ENCODE data around the gene DNMT3B.

Gene DNMT3B

DNA sequence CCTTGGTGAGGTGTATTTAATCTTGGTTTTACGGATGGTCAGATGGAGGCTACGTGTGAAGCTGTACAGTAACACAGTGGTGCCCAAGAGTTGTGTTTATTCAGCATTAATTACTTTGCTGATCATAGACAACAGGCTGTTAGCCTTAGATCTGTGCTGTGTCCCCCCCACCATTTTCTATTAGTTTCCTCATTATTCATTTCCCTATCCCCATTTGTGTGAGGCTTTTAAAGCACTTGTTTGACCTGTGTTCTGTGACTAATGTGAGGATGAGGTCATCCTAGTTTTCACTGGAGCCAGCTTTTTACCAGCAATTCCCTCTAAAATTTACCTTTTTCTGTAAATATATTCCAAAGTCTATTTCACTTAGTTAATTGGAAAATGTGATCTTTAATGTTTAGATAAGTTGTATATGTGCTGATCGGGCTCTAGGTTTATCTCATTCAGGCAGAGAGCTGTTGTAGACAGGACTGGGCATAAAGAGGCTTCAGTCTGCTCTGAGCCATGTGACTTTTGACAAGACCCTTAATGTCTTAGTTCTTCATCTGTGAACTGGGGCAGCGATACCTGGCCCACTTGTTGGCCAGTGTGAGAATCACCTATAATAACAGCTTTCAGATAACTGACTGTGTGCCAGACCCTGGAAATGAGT, 66.0 kb downstream of the DNMT3B start:
- no peak for DNase-seq

- no peak for DNase-seq
Observed at GRCh38 chr20:32829311-32830005, 67.3 kb downstream of the DNMT3B start.

GRCh38 chr20:32830437-32830836, 68.3 kb downstream of the DNMT3B start:
- DNase-seq, result no peak

DNA sequence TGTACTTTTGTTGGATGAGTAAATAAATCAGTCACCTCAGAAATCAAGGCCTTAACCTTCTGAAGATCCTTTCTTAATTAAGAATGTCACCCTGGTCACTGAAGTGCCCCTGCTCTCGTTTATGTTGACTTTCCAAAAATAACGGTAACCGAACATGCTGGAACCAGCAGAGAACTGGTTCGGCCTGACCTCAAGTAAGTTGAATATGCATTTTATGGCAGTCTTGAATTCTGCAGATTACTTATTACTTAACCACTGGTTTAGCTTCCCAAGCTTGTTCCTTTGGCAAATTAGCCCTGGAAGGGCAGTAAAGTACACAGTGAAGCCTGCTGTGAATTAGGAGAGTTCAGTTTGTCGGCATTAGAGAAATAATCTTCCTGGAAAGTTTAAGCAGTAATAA, 69.8 kb downstream of the DNMT3B start:
- DNase-seq, result no peak

DNA sequence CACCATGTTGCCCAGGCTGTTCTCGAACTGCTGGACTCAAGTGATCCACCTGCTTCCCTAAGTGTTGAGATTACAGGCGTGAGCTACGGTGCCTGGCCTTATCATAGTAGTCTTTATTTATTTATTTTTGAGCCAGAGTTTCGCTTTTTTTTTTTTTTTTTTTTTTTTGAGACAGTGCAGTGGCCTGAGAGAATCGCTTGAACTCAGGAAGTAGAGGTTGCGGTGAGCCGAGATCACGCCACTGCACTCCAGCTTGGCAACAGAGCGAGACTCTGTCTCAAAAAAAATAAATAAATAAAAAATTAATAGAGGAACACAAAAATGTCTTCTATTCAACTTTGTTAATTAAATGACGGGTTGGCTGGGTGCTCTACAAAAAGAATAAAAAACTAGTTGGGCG, 70.5 kb downstream of the DNMT3B start:
- DNase-seq, result no peak

GRCh38 chr20:32834972-32835371, 72.8 kb downstream of the DNMT3B start:
- no peak for DNase-seq

- DNase-seq, result no peak
Observed at GRCh38 chr20:32837157-32837556, 75.0 kb downstream of the DNMT3B start.

DNA sequence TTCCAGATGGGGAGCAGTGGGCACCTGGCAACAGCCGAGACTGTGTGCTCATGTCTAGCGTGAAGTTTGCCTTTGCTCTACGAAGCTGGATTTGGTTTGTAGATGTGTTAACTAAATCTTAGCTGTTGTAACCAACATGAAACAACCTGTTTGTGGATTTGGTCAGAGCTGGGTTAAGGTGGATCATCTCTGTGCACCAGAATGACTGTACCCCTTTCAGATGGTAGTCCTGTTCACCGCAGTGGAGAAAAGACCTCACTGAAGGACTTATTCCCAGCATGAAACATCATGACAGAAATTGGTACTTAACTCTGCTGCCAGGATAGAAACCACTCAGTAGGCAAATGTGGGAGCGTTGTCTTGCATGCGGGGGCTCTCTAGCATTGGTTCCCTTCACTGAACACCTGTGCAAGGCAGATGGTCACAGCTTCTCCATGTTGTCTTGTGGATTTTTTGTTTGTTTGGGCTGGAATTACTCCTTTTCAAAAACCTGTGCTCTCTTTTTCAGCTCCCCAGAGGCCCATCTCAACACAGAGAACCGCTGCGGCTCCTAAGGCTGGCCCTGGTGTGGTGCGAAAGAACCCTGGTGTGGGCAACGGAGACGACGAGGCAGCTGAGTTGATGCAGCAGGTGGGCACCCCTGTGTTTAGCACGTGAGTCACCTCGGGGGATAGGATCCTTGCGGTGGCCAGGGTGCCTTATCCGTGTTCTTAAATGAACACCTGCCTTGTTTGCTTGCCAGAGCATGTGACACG, 77.2 kb downstream of the DNMT3B start:
- no peak for DNase-seq

DNA sequence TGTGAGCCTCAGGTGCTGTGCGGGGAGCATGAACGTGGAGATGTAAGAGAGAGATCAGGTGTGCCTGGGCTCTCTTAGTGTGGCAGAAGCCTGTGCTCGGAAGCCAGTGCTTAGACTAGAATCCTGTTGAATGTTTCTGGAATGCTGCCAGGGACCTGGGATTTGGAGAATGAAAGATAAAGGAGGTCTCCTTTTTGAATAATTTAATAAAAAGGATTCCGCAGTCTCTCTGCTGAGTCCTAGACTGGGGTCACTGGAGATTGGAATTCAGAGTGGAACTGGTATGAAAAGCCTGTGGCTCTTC, 77.7 kb downstream of the DNMT3B start:
- no peak for DNase-seq

DNA sequence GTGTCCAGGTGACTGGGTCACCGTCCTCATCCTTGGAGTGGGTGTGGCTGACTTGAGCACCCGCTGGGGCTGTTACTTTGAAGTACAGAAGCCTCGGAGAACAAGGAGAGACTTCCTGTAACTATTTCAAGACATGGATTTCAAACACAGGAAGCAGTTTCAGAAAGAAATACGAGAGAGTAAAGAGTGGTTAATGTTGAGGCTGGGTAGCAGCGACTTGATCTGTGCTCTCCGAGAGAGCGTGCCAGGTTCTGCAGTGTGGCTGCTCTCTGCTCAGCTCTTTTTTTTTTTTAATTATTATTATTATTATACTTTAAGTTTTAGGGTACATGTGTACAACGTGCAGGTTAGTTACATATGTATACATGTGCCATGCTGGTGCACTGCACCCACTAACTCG, 79.0 kb downstream of the DNMT3B start:
- no peak for DNase-seq

- DNase-seq, result no peak
Observed at GRCh38 chr20:32841632-32842031, 79.4 kb downstream of the DNMT3B start.

DNA sequence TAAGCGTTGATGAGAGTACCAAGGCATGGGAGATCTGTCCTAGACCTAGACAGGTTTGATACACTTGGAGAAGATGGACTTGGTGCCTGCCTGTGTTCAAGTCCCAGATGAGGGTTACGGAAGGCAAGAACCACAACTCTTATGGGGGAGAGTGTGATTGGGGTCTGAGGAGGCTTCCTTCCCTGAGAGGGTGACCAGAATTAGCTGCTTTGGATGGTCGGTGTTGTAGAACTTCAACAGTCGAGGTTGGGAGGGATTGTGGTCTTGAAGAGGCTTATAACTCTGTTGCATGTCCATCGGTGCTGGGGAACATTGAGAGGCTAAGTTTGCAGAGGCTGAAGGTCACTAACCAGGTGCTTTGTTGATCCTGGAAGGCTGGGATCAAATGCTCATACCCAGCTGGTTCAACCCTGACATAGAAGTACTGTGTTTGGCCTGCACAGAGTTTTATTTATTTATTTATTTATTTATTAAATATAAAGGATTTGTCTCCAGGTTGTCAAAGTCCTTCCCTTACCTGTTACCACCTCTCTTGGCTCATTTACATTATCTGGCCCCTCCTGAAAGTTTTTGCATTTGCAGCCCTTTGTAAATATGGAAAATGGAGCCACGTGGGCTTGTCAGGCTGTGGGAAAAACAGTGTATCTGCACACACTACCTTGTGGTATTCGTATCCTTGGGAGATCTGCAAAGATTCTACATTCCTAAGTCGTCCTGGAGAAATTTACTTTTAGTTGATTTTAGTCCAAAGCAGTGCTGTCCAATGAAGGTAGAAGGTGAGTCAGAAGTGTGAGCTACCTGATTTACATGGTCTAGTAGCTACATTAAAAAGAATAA, 80.7 kb downstream of the DNMT3B start:
- no peak for DNase-seq

- no peak for DNase-seq
Observed at GRCh38 chr20:32845786-32846185, 83.6 kb downstream of the DNMT3B start.

- DNase-seq, result no peak
Observed at GRCh38 chr20:32846852-32847251, 84.7 kb downstream of the DNMT3B start.

DNA sequence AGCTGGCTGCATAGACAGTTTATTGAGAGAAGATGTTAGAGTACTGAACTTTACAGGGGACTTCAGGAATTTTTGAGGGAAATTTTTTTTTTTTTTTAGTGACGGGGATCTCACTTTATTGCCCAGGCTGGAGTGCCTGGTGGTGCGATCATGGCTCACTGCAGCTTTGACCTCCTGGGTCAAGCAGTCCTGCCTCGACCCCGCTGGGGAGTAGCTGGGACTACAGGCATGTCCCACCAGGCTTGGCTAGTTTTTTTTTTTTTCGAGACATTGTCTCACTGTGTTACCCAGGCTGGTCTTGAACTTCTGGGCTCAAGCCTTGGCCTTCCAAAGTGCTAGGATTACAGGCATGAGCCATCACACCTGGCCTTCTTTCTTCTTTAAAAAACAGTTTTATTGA, 85.8 kb downstream of the DNMT3B start:
- no peak for DNase-seq

DNA sequence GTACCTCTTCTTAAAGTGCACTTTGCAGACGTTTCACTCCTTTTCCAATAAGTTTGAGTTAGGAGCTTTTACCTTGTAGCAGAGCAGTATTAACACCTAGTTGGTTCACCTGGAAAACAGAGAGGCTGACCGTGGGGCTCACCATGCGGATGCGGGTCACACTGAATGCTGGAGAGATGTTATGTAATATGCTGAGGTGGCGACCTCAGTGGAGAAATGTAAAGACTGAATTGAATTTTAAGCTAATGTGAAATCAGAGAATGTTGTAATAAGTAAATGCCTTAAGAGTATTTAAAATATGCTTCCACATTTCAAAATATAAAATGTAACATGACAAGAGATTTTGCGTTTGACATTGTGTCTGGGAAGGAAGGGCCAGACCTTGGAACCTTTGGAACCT, 86.7 kb downstream of the DNMT3B start:
- DNase-seq, result no peak

DNA sequence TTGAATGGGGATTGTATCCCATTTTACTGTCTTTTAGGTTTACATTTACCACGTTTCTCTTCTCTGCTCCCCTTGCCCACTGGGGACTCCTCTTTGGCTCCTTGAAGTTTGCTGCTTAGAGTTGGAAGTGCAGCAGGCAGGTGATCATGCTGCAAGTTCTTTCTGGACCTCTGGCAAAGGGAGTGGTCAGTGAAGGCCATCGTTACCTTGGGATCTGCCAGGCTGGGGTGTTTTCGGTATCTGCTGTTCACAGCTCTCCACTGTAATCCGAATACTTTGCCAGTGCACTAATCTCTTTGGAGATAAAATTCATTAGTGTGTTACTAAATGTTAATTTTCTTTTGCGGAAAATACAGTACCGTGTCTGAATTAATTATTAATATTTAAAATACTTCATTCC, 87.4 kb downstream of the DNMT3B start:
- DNase-seq, result no peak

DNA sequence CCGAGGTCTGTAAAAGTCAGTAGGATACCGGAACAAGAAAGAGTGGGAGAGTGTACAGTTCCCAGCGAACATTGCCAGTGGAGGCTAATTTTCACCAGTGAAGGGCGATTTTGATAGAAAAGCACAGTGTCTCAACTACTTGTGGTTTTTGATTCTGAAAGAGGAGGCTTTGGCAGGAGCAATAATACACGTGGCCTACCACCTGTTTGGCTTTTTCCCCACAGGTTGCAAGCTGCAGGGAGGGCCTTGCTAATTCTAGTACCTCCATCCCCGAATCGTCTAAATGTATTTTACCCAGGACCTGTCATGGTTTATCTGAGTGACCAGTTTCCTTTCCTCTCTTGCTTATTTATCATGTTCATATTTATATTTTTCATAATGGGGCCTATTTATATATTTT, 93.2 kb downstream of the DNMT3B start:
- no peak for DNase-seq

DNA sequence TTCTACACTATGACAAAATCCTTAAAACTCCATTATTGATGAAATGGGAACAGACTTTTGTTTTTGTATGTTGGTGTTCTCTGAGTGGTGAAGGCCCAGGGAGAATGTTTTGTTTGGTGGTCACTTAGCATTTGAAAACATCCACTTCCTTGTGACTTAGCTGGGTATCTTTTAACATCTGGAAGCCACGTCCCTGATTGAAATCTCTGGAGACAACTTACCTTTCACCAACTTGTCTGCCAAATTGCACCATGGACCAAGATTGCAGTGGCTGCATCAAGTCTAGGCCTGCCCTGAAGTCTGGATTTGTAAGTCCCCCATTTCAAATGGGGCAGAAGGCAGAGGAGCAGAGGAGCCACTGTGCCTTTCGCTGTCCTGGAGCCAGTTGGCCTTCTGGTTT, 96.0 kb downstream of the DNMT3B start:
- DNase-seq, result no peak
